ENCODE results near the gene NNT.
"Not testable (repeated sequence)": the region's sequence is repeated elsewhere in the genome, so short reads cannot be mapped to it uniquely, and the experiment has no call there.

Gene NNT

GRCh38 chr5:43634621-43635020, 31.6 kb downstream of the NNT start:
- no peak for DNase-seq

- DNase-seq, result no peak
These were observed 32.4 kb downstream of the NNT start for GRCh38 chr5:43635374-43635773.

GRCh38 chr5:43636076-43636475, 33.1 kb downstream of the NNT start:
- DNase-seq, result no peak

- no peak for DNase-seq
These were observed 34.4 kb downstream of the NNT start for GRCh38 chr5:43637416-43637815.

- DNase-seq, result no peak
These were observed 35.1 kb downstream of the NNT start for GRCh38 chr5:43638107-43638506.

DNA sequence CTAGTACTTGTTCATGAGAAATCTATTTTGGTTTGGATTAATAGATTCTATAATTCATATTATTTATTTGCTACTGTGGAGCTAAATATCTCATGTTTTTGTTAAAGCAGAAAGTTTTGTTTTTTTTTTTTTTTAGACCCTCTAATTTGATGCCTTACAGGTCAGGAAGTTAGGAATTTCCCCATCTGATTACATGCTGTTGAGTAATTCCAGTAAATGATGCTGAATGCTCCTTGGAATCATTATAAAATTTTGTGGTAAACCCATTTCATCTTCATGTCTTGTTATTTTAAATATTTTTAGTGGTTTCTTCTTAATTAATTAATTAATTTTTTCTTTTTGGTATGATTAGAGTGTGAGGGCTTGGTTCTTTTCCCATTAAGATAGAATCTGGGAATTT, 35.6 kb downstream of the NNT start:
- DNase-seq, result no peak

DNA sequence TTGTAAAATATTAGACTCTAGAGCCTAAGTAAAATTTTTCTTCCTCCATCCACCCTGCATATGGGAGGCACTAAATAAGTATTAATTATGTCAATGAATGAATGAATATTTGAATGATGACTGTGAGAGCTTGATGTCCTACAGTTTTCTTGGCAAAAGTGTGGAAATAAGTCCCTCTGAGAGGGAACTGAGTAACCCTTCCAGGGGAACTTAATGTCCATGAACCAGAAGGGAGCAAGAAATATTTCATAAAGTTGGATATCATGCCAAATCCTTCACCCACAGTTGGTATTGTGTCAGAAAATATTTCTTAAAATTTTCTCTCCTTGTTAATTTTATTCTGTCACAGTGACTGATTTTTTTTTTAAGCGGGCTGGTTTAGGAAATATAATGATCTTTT, 36.6 kb downstream of the NNT start:
- no peak for DNase-seq

- no peak for DNase-seq
These were observed 39.4 kb downstream of the NNT start for GRCh38 chr5:43642428-43642827.

- DNase-seq, result no peak
These were observed 40.3 kb downstream of the NNT start for GRCh38 chr5:43643327-43643726.

GRCh38 chr5:43643750-43644149, 40.8 kb downstream of the NNT start:
- no peak for DNase-seq

GRCh38 chr5:43646992-43647391, 44.0 kb downstream of the NNT start:
- DNase-seq, result no peak

- no peak for DNase-seq
These were observed 44.8 kb downstream of the NNT start for GRCh38 chr5:43647789-43648188.

- DNase-seq, result no peak
These were observed 45.6 kb downstream of the NNT start for GRCh38 chr5:43648499-43649124.

DNA sequence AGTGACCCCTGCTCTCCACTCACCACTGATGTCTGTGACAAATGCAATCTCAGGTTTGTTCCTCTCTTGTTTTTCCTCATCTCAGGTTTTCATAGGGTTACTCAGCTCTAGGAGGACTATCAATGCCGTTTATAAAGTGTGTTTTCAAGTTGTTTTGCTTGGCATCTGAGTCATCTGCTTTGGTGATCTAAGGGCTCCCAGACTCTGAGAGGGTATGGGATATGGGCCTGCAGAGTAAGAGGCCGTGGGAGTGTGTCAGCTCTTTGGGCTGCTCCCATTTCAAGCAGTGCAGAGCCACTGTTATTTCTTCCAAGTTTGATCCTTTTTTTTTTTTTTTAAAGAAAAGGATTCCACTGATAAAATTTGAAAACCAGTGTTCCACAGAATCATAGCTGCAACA, 46.3 kb downstream of the NNT start:
- DNase-seq, result no peak

DNA sequence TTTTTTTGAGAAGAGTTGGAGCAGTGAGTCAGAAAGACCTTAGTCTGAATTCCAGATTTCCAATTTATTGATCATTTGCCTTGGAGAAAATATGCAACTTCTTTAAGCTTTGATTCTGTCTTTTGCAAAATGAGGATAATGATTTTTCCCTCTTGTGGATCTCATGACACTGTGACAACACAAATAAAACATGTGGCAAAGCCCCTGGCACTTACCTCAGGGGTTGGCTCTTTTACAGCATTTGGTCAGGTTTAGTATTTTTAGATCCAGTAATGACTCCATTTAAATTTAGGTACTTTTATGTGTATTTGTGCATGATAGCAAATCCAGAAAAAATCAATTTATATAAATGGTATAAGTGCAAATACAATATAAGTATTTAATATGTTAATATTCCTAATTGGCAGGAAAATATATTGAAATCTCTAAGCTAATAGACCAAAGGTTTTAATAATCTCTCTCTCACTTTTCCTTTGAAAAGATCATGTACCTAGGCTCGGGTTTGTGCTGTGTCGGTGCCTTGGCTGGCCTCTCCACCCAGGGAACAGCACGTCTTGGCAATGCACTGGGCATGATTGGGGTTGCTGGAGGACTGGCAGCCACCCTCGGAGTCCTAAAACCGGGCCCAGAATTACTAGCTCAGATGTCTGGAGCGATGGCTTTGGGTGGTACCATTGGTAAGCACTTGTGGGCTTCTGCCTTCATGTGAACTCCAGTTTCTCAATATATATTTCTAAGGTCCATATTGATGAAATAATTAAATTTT, 49.7 kb downstream of the NNT start:
- DNase-seq, result no peak

DNA sequence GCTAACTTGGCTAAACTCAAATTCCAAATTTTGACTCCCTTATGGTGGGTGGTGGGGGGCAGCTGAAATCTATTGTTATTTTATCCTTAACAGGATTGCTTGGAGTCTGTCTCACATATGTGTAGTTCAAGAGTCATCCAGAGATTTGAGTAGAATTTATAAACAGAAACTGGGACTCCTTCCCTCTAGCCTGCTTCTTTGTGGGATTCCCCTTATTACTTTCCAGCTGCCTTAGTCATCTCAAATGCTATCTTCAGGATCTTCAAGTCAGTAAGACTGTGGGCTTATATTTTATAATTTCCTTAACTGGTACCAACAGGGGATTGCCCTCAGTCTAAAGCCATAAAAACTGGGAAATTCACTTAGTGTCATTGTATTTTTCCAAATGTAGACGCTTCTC, 55.5 kb downstream of the NNT start:
- no peak for DNase-seq

GRCh38 chr5:43659075-43659474, 56.1 kb downstream of the NNT start:
- no peak for DNase-seq

- no peak for DNase-seq
These were observed 58.1 kb downstream of the NNT start for GRCh38 chr5:43661102-43661501.

DNA sequence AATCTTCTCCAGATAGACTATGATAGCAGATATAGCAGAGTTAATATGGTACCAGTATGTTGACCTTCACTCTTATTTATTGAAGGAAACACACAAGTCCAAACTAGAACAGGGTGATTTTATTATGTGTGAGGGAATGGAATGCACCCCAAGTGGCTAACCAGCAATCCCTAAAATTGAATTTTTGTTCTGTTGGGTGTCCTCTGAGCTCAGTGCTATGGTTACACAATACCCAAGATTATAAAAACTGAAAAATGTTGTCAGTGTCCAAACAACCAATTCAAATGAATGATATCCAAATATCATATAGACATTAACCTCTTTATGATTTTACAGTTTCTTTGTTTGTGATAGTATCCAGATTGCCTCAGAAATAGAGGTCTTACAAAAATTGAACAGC, 60.9 kb downstream of the NNT start:
- no peak for DNase-seq

GRCh38 chr5:43664501-43665040, 61.6 kb downstream of the NNT start:
- DNase-seq, result no peak

DNA sequence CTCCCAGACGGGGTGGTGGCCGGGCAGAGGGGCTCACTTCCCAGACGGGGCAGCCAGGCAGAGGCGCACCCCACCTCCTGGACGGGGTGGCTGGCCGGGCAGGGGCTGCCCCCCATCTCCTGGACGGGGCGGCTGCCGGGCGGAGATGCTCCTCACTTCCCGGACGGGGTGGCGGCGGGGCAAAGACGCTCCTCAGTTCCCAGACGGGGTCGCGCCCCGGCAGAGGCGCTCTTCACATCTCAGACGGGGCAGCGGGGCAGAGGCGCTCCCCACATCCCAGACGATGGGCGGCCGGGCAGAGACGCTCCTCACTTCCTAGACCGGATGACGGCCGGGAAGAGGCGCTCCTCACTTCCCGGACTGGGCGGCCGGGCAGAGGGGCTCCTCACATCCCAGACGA, 62.8 kb downstream of the NNT start:
- DNase-seq, result not testable (repeated sequence)

GRCh38 chr5:43666728-43667127, 63.7 kb downstream of the NNT start:
- DNase-seq, result not testable (repeated sequence)

DNA sequence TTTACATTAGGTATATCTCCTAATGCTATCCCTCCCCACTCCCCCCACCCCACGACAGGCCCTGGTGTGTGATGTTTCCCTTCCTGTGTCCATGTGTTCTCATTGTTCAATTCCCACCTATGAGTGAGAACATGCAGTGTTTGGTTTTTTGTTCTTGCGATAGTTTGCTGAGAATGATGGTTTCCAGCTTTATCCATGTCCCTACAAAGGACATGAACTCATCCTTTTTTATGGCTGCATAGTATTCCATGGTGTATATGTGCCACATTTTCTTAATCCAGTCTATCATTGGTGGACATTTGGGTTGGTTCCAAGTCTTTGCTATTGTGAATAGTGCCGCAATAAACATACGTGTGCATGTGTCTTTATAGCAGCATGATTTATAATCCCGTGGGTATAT, 64.4 kb downstream of the NNT start:
- not testable (repeated sequence) for DNase-seq

DNA sequence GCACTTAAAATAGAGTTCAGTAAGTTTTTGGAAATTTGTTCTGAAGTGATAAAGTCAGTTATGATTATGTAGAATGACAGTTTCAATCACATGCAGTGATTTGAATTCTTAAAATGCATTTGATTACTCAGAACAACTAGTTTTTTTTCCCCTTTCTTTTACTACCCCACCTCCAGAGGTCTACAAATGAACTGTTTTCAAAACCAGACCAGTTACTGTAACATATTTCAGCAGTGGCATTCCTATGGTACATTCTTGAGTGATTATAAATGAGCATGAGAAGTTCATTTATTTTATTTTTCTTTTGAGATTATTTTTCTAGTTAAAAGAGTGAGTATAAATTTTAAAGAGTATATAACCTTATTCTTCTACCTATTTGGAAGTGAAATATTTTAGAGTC, 71.6 kb downstream of the NNT start:
- DNase-seq, result no peak

GRCh38 chr5:43675357-43675756, 72.4 kb downstream of the NNT start:
- DNase-seq, result no peak
